BE2C (cell line): Measurements from ENCODE around the gene PDP2.

Source experiments
- DNase-seq: peaks from one replicate; pipeline ENCODE4 v3.0.0-alpha.2; 2020
- H3K27me3 ChIP-seq: fragments of 250-450 bp; sonication (Bioruptor Pico); 2 replicates; pipeline ENCODE4 v1.5.1; 2020; ENCODE audit warnings: mild to moderate bottlenecking
- H3K36me3 ChIP-seq: fragments of 250-450 bp; sonication (Bioruptor Pico); 2 replicates; pipeline ENCODE4 v1.5.1; 2020; ENCODE audit warnings: mild to moderate bottlenecking
- H3K4me1 ChIP-seq: fragments of 250-450 bp; sonication (Bioruptor Pico); 2 replicates; pipeline ENCODE4 v1.5.1; 2020
- H3K4me3 ChIP-seq: 2 replicates; pipeline ENCODE4 v1.5.1; 2011; ENCODE audit warnings: low read depth, low read length
- H3K9me3 ChIP-seq: fragments of 250-450 bp; sonication (Bioruptor Pico); 2 replicates; pipeline ENCODE4 v1.5.1; 2020
- TF ChIP-seq, protein P1 (sequence below): IDR thresholded peaks from 2 replicates; pipeline ENCODE4 v1.5.1; 2012; ENCODE audit warnings: mild to moderate bottlenecking, low read depth, low read length

The PDP2 gene

DNA sequence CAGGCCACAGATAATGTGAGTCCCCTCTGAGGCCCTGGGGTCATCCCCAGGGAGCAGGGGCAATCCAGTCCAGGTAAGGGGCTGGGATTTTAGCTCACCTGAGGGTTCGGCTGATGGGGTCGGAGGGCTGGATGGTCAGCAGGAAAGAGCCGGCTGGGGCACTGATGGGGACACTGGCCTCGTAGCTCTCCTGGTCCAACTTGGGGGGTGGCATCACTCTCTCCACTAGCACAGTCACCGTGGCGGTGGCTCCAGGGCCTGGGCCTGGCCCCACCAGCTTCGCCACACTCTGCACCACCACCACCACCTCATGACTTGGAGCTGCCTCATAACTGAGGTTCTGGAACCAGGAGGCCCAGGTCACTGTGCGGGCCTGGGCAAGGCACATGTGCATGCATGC lies 31.5 kb downstream of the PDP2 start:
- TF ChIP-seq, protein P1, sequence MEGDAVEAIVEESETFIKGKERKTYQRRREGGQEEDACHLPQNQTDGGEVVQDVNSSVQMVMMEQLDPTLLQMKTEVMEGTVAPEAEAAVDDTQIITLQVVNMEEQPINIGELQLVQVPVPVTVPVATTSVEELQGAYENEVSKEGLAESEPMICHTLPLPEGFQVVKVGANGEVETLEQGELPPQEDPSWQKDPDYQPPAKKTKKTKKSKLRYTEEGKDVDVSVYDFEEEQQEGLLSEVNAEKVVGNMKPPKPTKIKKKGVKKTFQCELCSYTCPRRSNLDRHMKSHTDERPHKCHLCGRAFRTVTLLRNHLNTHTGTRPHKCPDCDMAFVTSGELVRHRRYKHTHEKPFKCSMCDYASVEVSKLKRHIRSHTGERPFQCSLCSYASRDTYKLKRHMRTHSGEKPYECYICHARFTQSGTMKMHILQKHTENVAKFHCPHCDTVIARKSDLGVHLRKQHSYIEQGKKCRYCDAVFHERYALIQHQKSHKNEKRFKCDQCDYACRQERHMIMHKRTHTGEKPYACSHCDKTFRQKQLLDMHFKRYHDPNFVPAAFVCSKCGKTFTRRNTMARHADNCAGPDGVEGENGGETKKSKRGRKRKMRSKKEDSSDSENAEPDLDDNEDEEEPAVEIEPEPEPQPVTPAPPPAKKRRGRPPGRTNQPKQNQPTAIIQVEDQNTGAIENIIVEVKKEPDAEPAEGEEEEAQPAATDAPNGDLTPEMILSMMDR, result no peak
- Histone ChIP-seq H3K4me3 (no peak overlapping the region), H3K27me3 (no peaks in the 10 kb centered on the region)

DNA sequence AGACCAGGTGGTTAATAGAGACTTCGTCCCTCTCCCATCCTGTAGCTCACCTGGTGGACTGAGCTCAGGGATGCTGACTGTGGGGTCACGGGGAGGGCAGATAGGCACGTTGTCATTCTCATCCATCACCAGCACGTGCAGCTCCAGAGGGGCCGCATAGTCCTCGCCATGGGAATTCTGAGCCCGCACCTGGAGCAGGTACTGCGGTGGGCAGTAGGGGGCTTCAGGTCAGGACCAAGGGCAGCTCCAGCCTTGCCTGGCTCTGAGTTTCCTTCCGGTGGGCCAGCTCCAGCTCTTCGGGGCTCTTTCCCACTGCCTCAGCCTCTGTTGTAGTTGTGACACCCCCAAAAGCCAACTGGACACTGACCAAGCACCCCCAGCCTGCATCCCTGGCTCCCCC lies 32.8 kb downstream of the PDP2 start:
- Histone ChIP-seq H3K27me3 (no peaks in the 10 kb centered on the region), H3K9me3 (no peaks in the 10 kb centered on the region), H3K4me1 (no peaks in the 10 kb centered on the region), H3K36me3 (no peaks in the 10 kb centered on the region), H3K4me3 (no peak overlapping the region)
- DNase-seq, result no peak
- TF ChIP-seq, protein P1, result no peak

More for the DNA sequence above, 31.5 kb downstream of the PDP2 start:
- Histone ChIP-seq H3K9me3 (no peaks in the 10 kb centered on the region), H3K4me1 (no peaks in the 10 kb centered on the region), H3K36me3 (no peaks in the 10 kb centered on the region)
- DNase-seq, result no peak

DNA sequence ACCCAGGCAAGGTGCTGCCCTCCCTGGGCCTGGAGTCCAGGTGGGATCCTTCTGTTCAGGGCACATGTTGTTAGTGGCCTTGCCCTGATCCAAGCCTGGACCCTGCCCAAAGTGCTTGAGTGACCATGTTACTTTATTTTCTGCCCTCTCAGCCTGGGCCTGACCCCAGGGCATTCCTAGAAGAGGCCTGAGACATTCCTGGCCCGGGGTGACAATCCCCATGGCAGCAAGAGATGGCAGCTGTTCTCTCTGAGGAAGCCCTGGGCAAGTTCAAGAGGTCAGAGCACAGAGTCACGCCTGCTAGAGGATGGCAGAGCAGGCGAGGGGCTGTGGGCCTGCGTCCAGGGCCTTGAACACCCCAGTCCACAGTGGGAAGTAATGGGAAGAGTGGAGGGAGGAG lies 33.4 kb downstream of the PDP2 start:
- 0 out of 2 replicates have a peak, but pooled peaks cover under 1% of the 10 kb centered on the region for H3K4me1 ChIP-seq
- no peaks in the 10 kb centered on the region for H3K27me3 ChIP-seq
- no peaks in the 10 kb centered on the region for H3K9me3 ChIP-seq
- no peaks in the 10 kb centered on the region for H3K36me3 ChIP-seq
- TF ChIP-seq, protein P1, result no peak
- H3K4me3 ChIP-seq, result no peak overlapping the region
- no peak for DNase-seq

- TF ChIP-seq, protein P1, result no peak
- no peak overlapping the region for H3K4me3 ChIP-seq
- peaks cover 9% of the 10 kb centered on the region for H3K4me1 ChIP-seq
- no peaks in the 10 kb centered on the region for H3K27me3 ChIP-seq
- no peak for DNase-seq
- H3K9me3 ChIP-seq, result no peaks in the 10 kb centered on the region
- H3K36me3 ChIP-seq, result no peaks in the 10 kb centered on the region
Measured at GRCh38 chr16:66914541-66914940, 34.2 kb downstream of the PDP2 start.

- no peak for DNase-seq
- Histone ChIP-seq H3K9me3 (no peaks in the 10 kb centered on the region), H3K27me3 (no peaks in the 10 kb centered on the region), H3K4me1 (peaks cover 14% of the 10 kb centered on the region), H3K4me3 (no peak overlapping the region), H3K36me3 (no peaks in the 10 kb centered on the region)
- TF ChIP-seq, protein P1, result no peak
Measured at GRCh38 chr16:66915041-66915440, 34.7 kb downstream of the PDP2 start.

- no peak for DNase-seq
- Histone ChIP-seq H3K9me3 (no peaks in the 10 kb centered on the region), H3K4me1 (peaks cover 14% of the 10 kb centered on the region), H3K27me3 (no peaks in the 10 kb centered on the region), H3K36me3 (no peaks in the 10 kb centered on the region), H3K4me3 (no peak overlapping the region)
- TF ChIP-seq, protein P1, result no peak
Measured at GRCh38 chr16:66916518-66916917, 36.2 kb downstream of the PDP2 start.
